B cell (primary cell): ENCODE measurements around the gene OR7E24.

Experiments used
- CTCF ChIP-seq: fragments of 200-600 bp; IDR thresholded peaks from one replicate; pipeline ENCODE4 v1.8.0; 2022; ENCODE audit warnings: antibody characterized with exemption, mild to moderate bottlenecking
- EZH2 ChIP-seq: IDR thresholded peaks from 2 replicates; pipeline ENCODE4 v1.6.1; 2012; ENCODE audit warnings: borderline replicate concordance, low read depth, mild to moderate bottlenecking, moderate library complexity, low read length; ENCODE audit not compliant: insufficient read depth, poor library complexity, severe bottlenecking

DNA sequence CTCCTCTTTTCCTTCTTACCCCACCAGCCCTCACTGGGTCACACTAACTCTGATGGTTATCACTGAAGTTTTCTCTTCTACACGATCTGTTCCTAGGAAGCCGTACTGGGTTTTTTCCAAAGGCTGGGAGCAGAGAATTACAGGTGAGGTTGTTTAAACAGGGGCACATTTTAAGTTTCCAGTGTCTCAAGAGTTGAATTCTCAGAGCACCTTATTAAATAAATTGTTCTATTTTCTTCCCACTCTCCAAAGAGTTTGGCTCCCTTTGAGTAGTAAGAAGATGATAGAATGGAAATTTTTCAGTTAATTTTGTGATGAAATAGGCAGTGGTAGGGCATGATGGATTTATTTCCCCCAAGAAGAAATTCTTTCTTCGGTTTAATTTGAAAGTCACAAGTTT lies 31.2 kb upstream of the OR7E24 start, which contains the start of gene OR7D4:
- TF ChIP-seq CTCF, result no peak
- TF ChIP-seq EZH2, result no peak
